Smooth muscle cell (in vitro differentiated cells): ENCODE data around the gene FIGNL2. TPM values are rescaled to one million over a fixed set of nuclear protein-coding genes. Genes with fewer than 3 reads are reported as not detected.
A peak's percentile ranks its signal among the peaks of the same experiment; 100 is the strongest.

Experiments used
- DNase-seq: peaks from one replicate; lab custom pipeline; 2025; ENCODE audit not compliant: unreplicated experiment; lab: John Stamatoyannopoulos, UW
- H2AFZ ChIP-seq: fragments of 200-600 bp; sonication (generic); 2 replicates; pipeline ENCODE4 v1.6.0; 2016; ENCODE audit warnings: antibody characterized with exemption, low read depth, mild to moderate bottlenecking
- H3F3A ChIP-seq: fragments of 200-600 bp; sonication (generic); 2 replicates; pipeline ENCODE4 v1.6.0; 2017; ENCODE audit warnings: antibody characterized with exemption, low read depth
- H3K27ac ChIP-seq: fragments of 200-600 bp; sonication (generic); 2 replicates; pipeline ENCODE4 v1.5.1; 2016; ENCODE audit warnings: low read depth, mild to moderate bottlenecking
- H3K27me3 ChIP-seq: fragments of 200-600 bp; sonication (generic); 2 replicates; pipeline ENCODE4 v1.6.1; 2016; ENCODE audit warnings: low read depth, mild to moderate bottlenecking
- H3K36me3 ChIP-seq: fragments of 200-600 bp; sonication (generic); 2 replicates; pipeline ENCODE4 v1.5.1; 2016; ENCODE audit warnings: low read depth
- H3K4me1 ChIP-seq: fragments of 200-600 bp; sonication (generic); 2 replicates; pipeline ENCODE4 v1.5.1; 2016; ENCODE audit warnings: low read depth
- H3K4me2 ChIP-seq: fragments of 200-600 bp; sonication (generic); 2 replicates; pipeline ENCODE4 v1.6.0; 2016; ENCODE audit warnings: mild to moderate bottlenecking
- H3K4me3 ChIP-seq: fragments of 200-600 bp; sonication (generic); 2 replicates; pipeline ENCODE4 v1.5.1; 2016; ENCODE audit warnings: mild to moderate bottlenecking
- H3K79me2 ChIP-seq: fragments of 200-600 bp; sonication (generic); 2 replicates; pipeline ENCODE4 v1.6.0; 2016; ENCODE audit warnings: low read depth, mild to moderate bottlenecking
- H3K9ac ChIP-seq: fragments of 200-600 bp; sonication (generic); 2 replicates; pipeline ENCODE4 v1.6.0; 2016; ENCODE audit warnings: low read depth
- H3K9me3 ChIP-seq: fragments of 200-600 bp; sonication (generic); replicated peaks from 2 replicates; pipeline ENCODE4 v1.5.1; 2016; ENCODE audit warnings: low read depth
- H4K20me1 ChIP-seq: fragments of 200-600 bp; sonication (generic); 2 replicates; pipeline ENCODE4 v1.6.0; 2016; ENCODE audit warnings: low read depth
- CTCF ChIP-seq: fragments of 200-600 bp; sonication (generic); IDR thresholded peaks from 2 replicates; pipeline ENCODE4 v1.5.1; 2017; ENCODE audit warnings: borderline replicate concordance, mild to moderate bottlenecking, antibody characterized with exemption; ENCODE audit not compliant: insufficient read depth, poor library complexity, severe bottlenecking
- WGBS: methylation state at CpG from one replicate; pipeline ENCODE4 v1.1.7; 2016; ENCODE audit warnings: low lambda C conversion rate; 5-methylcytosine and 5-hydroxymethylcytosine counted together
- polyA plus RNA-seq: library from polyadenylated mRNA; unstranded; fragments of >200 nt; fragmentation: Nextera tagmentation; extraction: Ambion mirVana; gene quantifications from 2 replicates; pipeline ENCODE4 v1.2.1, GENCODE V29; 2016
- total RNA-seq: library from RNA; depleted of rRNA; stranded (reverse); fragments of >200 nt; gene quantifications from 2 replicates; pipeline ENCODE4 v1.2.3, GENCODE V29; 2014

The FIGNL2 gene
- total and polyA plus RNA-seq, 2 experiments from 2014 or later = 1.1 to 2.7 TPM

DNA sequence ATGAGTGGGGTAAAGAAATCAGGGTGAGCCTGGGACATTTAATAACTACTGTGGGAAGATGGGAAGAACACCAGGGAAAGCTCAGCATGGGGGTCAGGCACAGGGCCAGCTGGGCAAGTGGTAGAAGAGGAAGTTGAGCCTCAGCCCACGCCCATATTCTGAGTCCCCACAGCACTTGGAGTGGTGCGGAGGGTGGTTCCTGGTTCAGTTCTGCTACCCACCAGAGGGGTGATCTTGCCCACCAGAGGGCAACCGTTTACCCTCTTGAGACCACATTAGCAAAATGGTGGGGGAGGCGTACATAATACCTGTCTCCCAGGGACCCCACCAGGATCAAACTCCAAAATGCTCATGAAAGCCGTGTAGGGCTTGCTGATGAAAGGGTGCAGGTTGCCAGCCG lies 22.6 kb upstream of the FIGNL2 start:
- Histone ChIP-seq H4K20me1 (no peaks in the 10 kb centered on the region), H3K79me2 (no peaks in the 10 kb centered on the region), H3K4me3 (no peak overlapping the region), H2AFZ (no peak overlapping the region), H3K4me1 (peaks cover 26% of the 10 kb centered on the region), H3F3A (peaks cover 12% of the 10 kb centered on the region), H3K9me3 (no peaks in the 10 kb centered on the region), H3K36me3 (no peaks in the 10 kb centered on the region), H3K9ac (no peak overlapping the region), H3K27ac (no peak overlapping the region), H3K27me3 (no peaks in the 10 kb centered on the region), H3K4me2 (no peak overlapping the region)
- DNase-seq = no peak
- no peak for TF ChIP-seq CTCF
- 93% methylated on average over 6 of the region's 6 CpGs for WGBS

GRCh38 chr12:51870504-51870903 lies 22.0 kb upstream of the FIGNL2 start:
- no peak for DNase-seq
- no peak overlapping the region for H3K27ac ChIP-seq
- no peaks in the 10 kb centered on the region for H3K36me3 ChIP-seq
- H3K4me3 ChIP-seq = no peak overlapping the region
- no peaks in the 10 kb centered on the region for H3K27me3 ChIP-seq
- H3K9me3 ChIP-seq = no peaks in the 10 kb centered on the region
- peaks cover 15% of the 10 kb centered on the region for H3F3A ChIP-seq
- no peak for TF ChIP-seq CTCF
- H3K4me1 ChIP-seq = peaks cover 32% of the 10 kb centered on the region
- H2AFZ ChIP-seq = no peak overlapping the region
- H3K9ac ChIP-seq = no peak overlapping the region
- 56% methylated on average over 4 of the region's 4 CpGs for WGBS
- H3K4me2 ChIP-seq = no peak overlapping the region
- no peaks in the 10 kb centered on the region for H3K79me2 ChIP-seq
- no peaks in the 10 kb centered on the region for H4K20me1 ChIP-seq

- peak overlapping the region; percentile 95 for H3K4me2 ChIP-seq
- no peaks in the 10 kb centered on the region for H3K36me3 ChIP-seq
- H3K79me2 ChIP-seq = no peaks in the 10 kb centered on the region
- H2AFZ ChIP-seq = no peak overlapping the region
- H3K27ac ChIP-seq = no peak overlapping the region
- no peaks in the 10 kb centered on the region for H4K20me1 ChIP-seq
- peaks cover 37% of the 10 kb centered on the region for H3K4me1 ChIP-seq
- H3F3A ChIP-seq = peaks cover 15% of the 10 kb centered on the region
- DNase-seq = no peak
- no peaks in the 10 kb centered on the region for H3K27me3 ChIP-seq
- H3K9ac ChIP-seq = no peak overlapping the region
- 61% methylated on average over 3 of the region's 3 CpGs for WGBS
- TF ChIP-seq CTCF = no peak
- H3K4me3 ChIP-seq = no peak overlapping the region
- no peaks in the 10 kb centered on the region for H3K9me3 ChIP-seq
Observed at GRCh38 chr12:51869931-51870330, 21.4 kb upstream of the FIGNL2 start.

GRCh38 chr12:51869496-51869865 lies 21.0 kb upstream of the FIGNL2 start:
- H3K9ac ChIP-seq = no peak overlapping the region
- no peak overlapping the region for H3K27ac ChIP-seq
- peak overlapping the region; percentile 58 for H2AFZ ChIP-seq
- no peaks in the 10 kb centered on the region for H4K20me1 ChIP-seq
- H3F3A ChIP-seq = peaks cover 19% of the 10 kb centered on the region
- H3K4me1 ChIP-seq = peaks cover 42% of the 10 kb centered on the region
- H3K4me3 ChIP-seq = peak overlapping the region; percentile 52
- H3K9me3 ChIP-seq = no peaks in the 10 kb centered on the region
- H3K79me2 ChIP-seq = no peaks in the 10 kb centered on the region
- peak overlapping the region; percentile 95 for H3K4me2 ChIP-seq
- H3K36me3 ChIP-seq = no peaks in the 10 kb centered on the region
- no peaks in the 10 kb centered on the region for H3K27me3 ChIP-seq
- WGBS = 19% methylated on average over 11 of the region's 20 CpGs
- DNase-seq = no peak
- TF ChIP-seq CTCF = no peak
